HEK293T (cell line): ENCODE measurements around the gene ADAMTSL2.

ENCODE experiments used
- CTCF ChIA-PET: fragments of 350-600 bp; formaldehyde crosslinking; extraction: SDS; loops from one replicate; lab custom pipeline; 2021; ENCODE audit warnings: antibody characterized with exemption, inconsistent platforms; lab: Yijun Ruan, JAX
- POLR2A ChIA-PET: fragments of 350-600 bp; formaldehyde crosslinking; extraction: SDS; loops from one replicate; lab custom pipeline; 2020; ENCODE audit warnings: antibody characterized with exemption, inconsistent platforms; lab: Yijun Ruan, JAX
- DNase-seq: peaks from one replicate; pipeline ENCODE4 v3.0.0; 2012; ENCODE audit warnings: mixed read lengths; ENCODE audit errors: extremely low spot score
- ARNT ChIP-seq: fragments of 450-650 bp; IDR thresholded peaks from 2 replicates; pipeline ENCODE4 v1.6.1; 2017; ENCODE audit warnings: mild to moderate bottlenecking
- BHLHE40 ChIP-seq: fragments of 450-650 bp; IDR thresholded peaks from 2 replicates; pipeline ENCODE4 v1.6.1; 2016; ENCODE audit warnings: mild to moderate bottlenecking, moderate library complexity, borderline replicate concordance
- CTBP1 ChIP-seq: fragments of 450-650 bp; IDR thresholded peaks from 2 replicates; pipeline ENCODE4 v1.6.1; 2016; ENCODE audit warnings: borderline replicate concordance
- ELF4 ChIP-seq: fragments of 450-650 bp; IDR thresholded peaks from 2 replicates; pipeline ENCODE4 v1.6.1; 2017; ENCODE audit warnings: antibody characterized with exemption
- FOXA1 ChIP-seq: fragments of 450-650 bp; IDR thresholded peaks from 2 replicates; pipeline ENCODE4 v1.6.1; 2016; ENCODE audit warnings: mild to moderate bottlenecking
- FOXK2 ChIP-seq: fragments of 450-650 bp; IDR thresholded peaks from 2 replicates; pipeline ENCODE4 v1.6.1; 2016; ENCODE audit warnings: mild to moderate bottlenecking
- FOXM1 ChIP-seq: fragments of 450-650 bp; IDR thresholded peaks from 2 replicates; pipeline ENCODE4 v1.6.1; 2017; ENCODE audit warnings: mild to moderate bottlenecking, borderline replicate concordance
- HDGF ChIP-seq: fragments of 450-650 bp; IDR thresholded peaks from 2 replicates; pipeline ENCODE4 v1.6.1; 2017; ENCODE audit warnings: antibody characterized with exemption, borderline replicate concordance
- L3MBTL2 ChIP-seq: fragments of 450-650 bp; conservative IDR thresholded peaks from 2 replicates; pipeline ENCODE4 v1.6.1; 2016; ENCODE audit warnings: mild to moderate bottlenecking
- LEF1 ChIP-seq: fragments of 450-650 bp; IDR thresholded peaks from 2 replicates; pipeline ENCODE4 v1.6.1; 2017; ENCODE audit warnings: mild to moderate bottlenecking, borderline replicate concordance
- NFRKB ChIP-seq: fragments of 450-650 bp; IDR thresholded peaks from 2 replicates; pipeline ENCODE4 v1.6.1; 2016; ENCODE audit warnings: mild to moderate bottlenecking, moderate library complexity
- PKNOX1 ChIP-seq: fragments of 450-650 bp; IDR thresholded peaks from 2 replicates; pipeline ENCODE4 v1.6.1; 2016
- SP1 ChIP-seq: fragments of 450-650 bp; IDR thresholded peaks from 2 replicates; pipeline ENCODE4 v1.6.1; 2017
- SUZ12 ChIP-seq: fragments of 450-650 bp; IDR thresholded peaks from 2 replicates; pipeline ENCODE4 v1.6.1; 2016; ENCODE audit warnings: mild to moderate bottlenecking
- TARDBP ChIP-seq: fragments of 450-650 bp; IDR thresholded peaks from 2 replicates; pipeline ENCODE4 v1.6.1; 2016
- ZNF384 ChIP-seq: fragments of 450-650 bp; IDR thresholded peaks from 2 replicates; pipeline ENCODE4 v1.6.1; 2016

Gene ADAMTSL2

GRCh38 chr9:133536536-133536935, 2.0 kb downstream of the ADAMTSL2 start:
- ChIA-PET POLR2A (no interaction called here), CTCF (no interaction called here)
- DNase-seq, result no peak
- TF ChIP-seq NFRKB (no peak), TARDBP (no peak), L3MBTL2 (no peak)

- ChIA-PET CTCF (no interaction called here), POLR2A (no interaction called here)
- no peak for DNase-seq
- TF ChIP-seq FOXK2 (no peak), HDGF (no peak), BHLHE40 (no peak), SP1 (no peak), TARDBP (no peak), ELF4 (no peak), SUZ12 (no peak), NFRKB (no peak), CTBP1 (no peak), ARNT (no peak)
Observed at GRCh38 chr9:133537257-133537656, 2.8 kb downstream of the ADAMTSL2 start.

DNA sequence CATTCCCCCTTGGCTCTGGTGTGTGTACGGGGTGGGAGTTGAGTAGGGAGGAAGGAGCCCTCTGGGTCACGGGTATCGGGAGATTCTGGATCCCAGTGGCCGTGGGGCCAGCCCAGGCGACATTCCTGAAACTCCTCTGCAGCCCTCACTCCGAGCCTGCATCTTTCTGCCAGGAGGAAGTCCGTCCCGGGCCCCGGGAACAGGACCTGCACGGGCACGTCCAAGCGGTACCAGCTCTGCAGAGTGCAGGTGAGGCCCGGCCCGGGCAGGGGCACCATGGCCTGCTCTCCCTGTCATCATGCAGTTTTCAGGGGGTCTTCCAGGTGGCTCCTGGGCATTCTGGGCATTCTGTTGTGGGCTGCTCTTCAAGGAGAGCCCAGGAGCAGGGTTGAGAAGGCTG, 3.7 kb downstream of the ADAMTSL2 start:
- POLR2A ChIA-PET, result no interaction called here
- CTCF ChIA-PET, result interaction anchor here (0.7 kb wide), 1 partner anchor 14 kb away, joined by 3 read pairs; no protein-coding TSS in a partner anchor
- TF ChIP-seq FOXA1, result no peak
- TF ChIP-seq ELF4, result no peak
- no peak for TF ChIP-seq PKNOX1
- TF ChIP-seq LEF1, result no peak
- TF ChIP-seq TARDBP, result no peak
- no peak for TF ChIP-seq ZNF384
- no peak for TF ChIP-seq SUZ12
- DNase-seq, result no peak

GRCh38 chr9:133538851-133539833, 4.6 kb downstream of the ADAMTSL2 start:
- ChIA-PET CTCF (interaction anchor here (0.7 kb wide), 1 partner anchor 13 kb away, joined by 3 read pairs; no protein-coding TSS in a partner anchor), POLR2A (no interaction called here)
- no peak for DNase-seq
- TF ChIP-seq LEF1 (no peak), FOXK2 (no peak)

DNA sequence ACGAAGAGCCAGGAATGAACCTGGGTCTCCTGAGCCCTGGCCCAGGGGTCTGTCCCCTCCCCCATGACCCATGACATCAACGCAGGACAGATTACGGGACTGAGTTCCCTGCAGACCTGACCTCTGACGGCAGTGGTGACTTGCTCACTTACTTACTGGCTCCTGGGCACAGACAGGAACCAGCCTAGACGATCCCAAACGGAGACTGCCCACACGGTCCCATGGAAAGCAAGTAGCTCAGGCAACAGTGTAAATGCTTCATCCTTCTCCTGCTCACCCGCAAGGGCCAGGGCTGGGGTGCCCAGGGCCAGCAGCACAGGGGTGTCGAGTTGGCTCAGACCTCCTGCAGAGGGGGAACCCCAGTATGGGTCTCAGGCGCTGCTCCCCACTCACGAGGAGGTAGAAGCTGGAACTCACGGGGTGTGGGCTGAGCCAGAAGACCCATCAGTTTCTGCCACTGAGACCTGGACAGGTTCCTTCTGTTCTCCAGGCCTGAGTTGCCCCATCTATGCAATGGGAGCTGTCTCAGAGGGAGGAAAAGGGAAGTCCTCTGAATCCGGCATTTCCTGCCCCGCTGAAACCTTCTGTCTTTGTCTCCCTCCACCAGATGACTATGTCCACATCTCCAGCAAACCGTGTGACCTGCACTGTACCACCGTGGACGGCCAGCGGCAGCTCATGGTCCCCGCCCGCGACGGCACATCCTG, 5.6 kb downstream of the ADAMTSL2 start:
- ChIA-PET CTCF (no interaction called here), POLR2A (no interaction called here)
- TF ChIP-seq HDGF (no peak), PKNOX1 (no peak), FOXA1 (no peak), L3MBTL2 (no peak), ELF4 (no peak), BHLHE40 (no peak), CTBP1 (no peak), ZNF384 (no peak), TARDBP (no peak), NFRKB (no peak), SP1 (no peak), ARNT (no peak), FOXK2 (no peak), LEF1 (no peak), FOXM1 (no peak)
- DNase-seq, result no peak

GRCh38 chr9:133540698-133541025, 6.2 kb downstream of the ADAMTSL2 start:
- POLR2A ChIA-PET, result no interaction called here
- CTCF ChIA-PET, result no interaction called here
- DNase-seq, result no peak
- no peak for TF ChIP-seq FOXA1
- TF ChIP-seq SP1, result no peak
- TF ChIP-seq SUZ12, result no peak
- TF ChIP-seq ARNT, result no peak
- TF ChIP-seq LEF1, result no peak
- TF ChIP-seq PKNOX1, result no peak
- no peak for TF ChIP-seq NFRKB
- TF ChIP-seq TARDBP, result no peak
- no peak for TF ChIP-seq BHLHE40
- no peak for TF ChIP-seq ZNF384
- no peak for TF ChIP-seq CTBP1
- no peak for TF ChIP-seq FOXM1
- no peak for TF ChIP-seq HDGF
- TF ChIP-seq ELF4, result no peak
- TF ChIP-seq L3MBTL2, result no peak
- TF ChIP-seq FOXK2, result no peak
